Mesendoderm (in vitro differentiated cells): ENCODE data around the gene VSNL1.

Source experiments
- DNase-seq: peaks from one replicate; pipeline ENCODE4 v3.0.0; 2013
- H2AK5ac ChIP-seq: 2 replicates; pipeline ENCODE4 v1.6.1; 2013; ENCODE audit warnings: low read length, inconsistent platforms
- H2BK120ac ChIP-seq: 2 replicates; pipeline ENCODE4 v1.6.1; 2013; ENCODE audit warnings: low read depth, mild to moderate bottlenecking, low read length, moderate library complexity, mixed read lengths
- H2BK15ac ChIP-seq: replicated peaks from 2 replicates; pipeline ENCODE4 v1.6.1; 2013; ENCODE audit warnings: low read depth, mild to moderate bottlenecking, moderate library complexity
- H2BK5ac ChIP-seq: 2 replicates; pipeline ENCODE4 v1.6.1; 2013; ENCODE audit warnings: low read length, inconsistent platforms
- H3K18ac ChIP-seq: 2 replicates; pipeline ENCODE4 v1.6.1; 2013; ENCODE audit warnings: mild to moderate bottlenecking, low read length, mixed read lengths
- H3K23ac ChIP-seq: one replicate; pipeline ENCODE4 v1.6.1; 2013; ENCODE audit warnings: low read length
- H3K27ac ChIP-seq: 2 replicates; pipeline ENCODE4 v1.5.1; 2013; ENCODE audit warnings: low read depth, mild to moderate bottlenecking, inconsistent platforms, low read length, moderate library complexity
- H3K27me3 ChIP-seq: 2 replicates; pipeline ENCODE4 v1.6.1; 2013; ENCODE audit warnings: low read length, control low read depth, mild to moderate bottlenecking, inconsistent platforms; ENCODE audit not compliant: insufficient read depth, poor library complexity
- H3K36me3 ChIP-seq: 2 replicates; pipeline ENCODE4 v1.6.1; 2013; ENCODE audit warnings: low read length, inconsistent platforms; ENCODE audit not compliant: control insufficient read depth, insufficient read depth
- H3K4ac ChIP-seq: one replicate; pipeline ENCODE4 v1.6.1; 2013; ENCODE audit warnings: low read depth, mild to moderate bottlenecking, low read length, moderate library complexity
- H3K4me1 ChIP-seq: 2 replicates; pipeline ENCODE4 v1.6.1; 2013; ENCODE audit warnings: low read depth, low read length, inconsistent platforms; ENCODE audit not compliant: control insufficient read depth
- H3K4me2 ChIP-seq: 2 replicates; pipeline ENCODE4 v1.6.1; 2013; ENCODE audit warnings: low read length
- H3K4me3 ChIP-seq: 2 replicates; pipeline ENCODE4 v1.5.1; 2013; ENCODE audit warnings: mild to moderate bottlenecking, low read length
- H3K56ac ChIP-seq: one replicate; pipeline ENCODE4 v1.6.1; 2013; ENCODE audit warnings: low read length
- H3K79me1 ChIP-seq: 2 replicates; pipeline ENCODE4 v1.6.1; 2013; ENCODE audit warnings: low read length, inconsistent platforms
- H3K79me2 ChIP-seq: 2 replicates; pipeline ENCODE4 v1.6.1; 2013; ENCODE audit warnings: mild to moderate bottlenecking, low read length; ENCODE audit not compliant: control insufficient read depth, insufficient read depth
- H3K9ac ChIP-seq: 2 replicates; pipeline ENCODE4 v1.6.1; 2013; ENCODE audit warnings: low read length, inconsistent platforms
- H4K5ac ChIP-seq: one replicate; pipeline ENCODE4 v1.6.1; 2013; ENCODE audit warnings: low read length
- H4K8ac ChIP-seq: one replicate; pipeline ENCODE4 v1.6.1; 2013; ENCODE audit warnings: low read depth, mild to moderate bottlenecking, control low read depth, low read length, moderate library complexity
- WGBS: extraction: QIAGEN DNeasy Blood & Tissue Kit; methylation state at CpG from one replicate; pipeline ENCODE4 v1.1.7; 2013; ENCODE audit warnings: low lambda C conversion rate, missing lambda C conversion rate; ENCODE audit not compliant: insufficient coverage; ENCODE audit errors: extremely low coverage; 5-methylcytosine and 5-hydroxymethylcytosine counted together

Gene VSNL1

DNA sequence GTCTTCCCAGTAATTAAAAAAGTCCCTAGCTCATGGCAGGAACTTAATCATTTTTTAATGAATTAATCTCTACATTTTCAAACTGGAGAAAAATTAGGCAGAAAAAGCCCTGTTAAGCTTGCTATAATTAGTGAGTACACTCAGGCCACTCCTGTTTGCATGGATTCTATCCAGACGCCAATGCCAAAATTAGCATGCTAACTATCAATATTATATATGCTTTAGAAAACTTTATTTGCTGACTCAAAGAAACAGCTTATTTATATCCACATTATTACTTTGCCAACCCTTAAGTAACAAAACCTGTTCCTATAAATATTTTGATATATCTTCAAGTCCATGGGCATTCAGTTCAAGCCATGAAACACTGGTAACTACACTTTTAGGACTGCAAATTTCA lies 122.2 kb downstream of the VSNL1 start:
- no peak overlapping the region for H3K4me3 ChIP-seq
- H3K4ac ChIP-seq = no peak overlapping the region
- H2AK5ac ChIP-seq = no peak overlapping the region
- no peak overlapping the region for H2BK5ac ChIP-seq
- H3K79me1 ChIP-seq = no peaks in the 10 kb centered on the region
- no peak overlapping the region for H3K23ac ChIP-seq
- H3K79me2 ChIP-seq = no peaks in the 10 kb centered on the region
- no peaks in the 10 kb centered on the region for H3K27me3 ChIP-seq
- no peak overlapping the region for H2BK15ac ChIP-seq
- no peak overlapping the region for H2BK120ac ChIP-seq
- H3K4me2 ChIP-seq = no peak overlapping the region
- H4K5ac ChIP-seq = no peak overlapping the region
- no peak for DNase-seq
- H3K4me1 ChIP-seq = no peaks in the 10 kb centered on the region
- H3K27ac ChIP-seq = no peak overlapping the region
- H3K9ac ChIP-seq = no peak overlapping the region
- H3K36me3 ChIP-seq = no peaks in the 10 kb centered on the region
- H3K18ac ChIP-seq = no peak overlapping the region
- no peak overlapping the region for H3K56ac ChIP-seq
- WGBS = no CpG with 5 or more reads among the region's 1 CpG
- H4K8ac ChIP-seq = no peak overlapping the region

DNA sequence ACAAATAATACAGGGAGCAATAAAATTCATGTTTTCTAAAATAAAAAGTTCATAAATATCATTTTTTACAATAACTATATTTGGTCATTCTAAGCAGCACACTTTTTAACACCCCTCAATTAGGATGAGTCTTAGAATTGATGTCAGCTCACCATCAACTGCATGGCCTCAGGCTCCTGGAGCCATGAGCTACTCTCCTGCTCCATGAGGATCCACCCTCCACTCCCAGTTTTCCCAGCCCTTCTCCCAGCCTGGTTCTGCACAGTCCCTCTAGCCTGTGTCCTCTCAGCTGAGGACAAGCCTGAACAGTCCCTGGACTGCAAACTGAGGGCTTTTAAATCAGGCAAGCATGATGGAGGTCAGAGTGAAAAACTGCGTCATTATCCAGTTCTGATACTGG lies 124.0 kb downstream of the VSNL1 start:
- Histone ChIP-seq H3K18ac (no peak overlapping the region), H2BK15ac (no peak overlapping the region), H2BK120ac (no peak overlapping the region), H3K27ac (no peak overlapping the region), H4K8ac (no peak overlapping the region), H3K4me2 (no peak overlapping the region), H3K79me2 (no peaks in the 10 kb centered on the region), H3K56ac (no peak overlapping the region), H3K4me3 (no peak overlapping the region), H3K36me3 (peaks cover 1% of the 10 kb centered on the region), H2AK5ac (no peak overlapping the region), H3K27me3 (no peaks in the 10 kb centered on the region), H4K5ac (no peak overlapping the region), H3K9ac (no peak overlapping the region), H3K4ac (no peak overlapping the region), H3K23ac (no peak overlapping the region), H2BK5ac (no peak overlapping the region), H3K79me1 (no peaks in the 10 kb centered on the region), H3K4me1 (no peaks in the 10 kb centered on the region)
- no CpG with 5 or more reads among the region's 1 CpG for WGBS
- DNase-seq = no peak

GRCh38 chr2:17667898-17668297 lies 127.4 kb downstream of the VSNL1 start:
- H3K4me1 ChIP-seq = no peaks in the 10 kb centered on the region
- H3K79me2 ChIP-seq = no peaks in the 10 kb centered on the region
- DNase-seq = no peak
- no peak overlapping the region for H4K8ac ChIP-seq
- H2BK120ac ChIP-seq = no peak overlapping the region
- H3K79me1 ChIP-seq = no peaks in the 10 kb centered on the region
- no peak overlapping the region for H3K4me2 ChIP-seq
- H3K18ac ChIP-seq = no peak overlapping the region
- H3K9ac ChIP-seq = no peak overlapping the region
- H3K56ac ChIP-seq = no peak overlapping the region
- no CpG with 5 or more reads among the region's 1 CpG for WGBS
- no peak overlapping the region for H4K5ac ChIP-seq
- no peak overlapping the region for H3K4ac ChIP-seq
- H2BK15ac ChIP-seq = no peak overlapping the region
- H2AK5ac ChIP-seq = no peak overlapping the region
- H3K36me3 ChIP-seq = peaks cover 1% of the 10 kb centered on the region
- H3K4me3 ChIP-seq = no peak overlapping the region
- no peak overlapping the region for H2BK5ac ChIP-seq
- no peak overlapping the region for H3K23ac ChIP-seq
- no peak overlapping the region for H3K27ac ChIP-seq
- H3K27me3 ChIP-seq = no peaks in the 10 kb centered on the region

DNA sequence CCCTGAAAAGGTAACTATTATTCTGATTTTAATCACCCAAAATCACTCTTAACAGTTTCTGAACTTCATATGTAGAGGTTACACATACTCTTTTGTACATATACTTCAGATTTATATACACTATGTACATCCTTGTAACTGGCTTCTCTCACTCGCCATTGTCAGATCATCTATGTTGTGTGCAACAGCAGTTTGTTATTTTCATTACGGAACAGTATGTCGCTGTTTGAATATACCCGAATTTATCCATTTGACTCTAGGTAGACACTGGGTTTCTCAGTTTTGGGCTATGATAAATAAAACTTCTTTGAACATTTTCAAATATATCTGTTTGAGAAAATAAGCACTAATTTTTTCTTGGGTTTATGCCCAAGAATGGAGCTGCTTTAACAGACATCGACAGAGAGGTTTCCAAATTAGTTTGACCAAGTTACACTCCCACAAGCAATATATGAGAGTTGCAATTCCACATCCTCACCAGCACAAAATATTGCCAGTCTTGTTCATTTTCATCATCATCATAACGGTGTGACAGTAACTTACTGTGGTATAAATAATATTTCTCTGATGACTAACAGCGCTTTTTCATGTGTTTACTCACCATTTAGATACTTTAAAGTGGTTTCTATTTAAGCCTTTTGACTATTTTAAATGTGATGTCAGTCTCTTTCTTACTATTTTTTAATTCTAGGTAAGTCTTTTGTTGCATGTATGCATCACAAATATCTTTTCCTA lies 132.3 kb downstream of the VSNL1 start:
- no peak overlapping the region for H2BK5ac ChIP-seq

GRCh38 chr2:17674817-17675216 lies 134.3 kb downstream of the VSNL1 start:
- no peak overlapping the region for H3K9ac ChIP-seq
- no peak overlapping the region for H4K8ac ChIP-seq
- no peak overlapping the region for H4K5ac ChIP-seq
- H3K4me1 ChIP-seq = no peaks in the 10 kb centered on the region
- H3K27me3 ChIP-seq = no peaks in the 10 kb centered on the region
- H3K36me3 ChIP-seq = no peaks in the 10 kb centered on the region
- no peak overlapping the region for H3K27ac ChIP-seq
- H2BK120ac ChIP-seq = no peak overlapping the region
- no peaks in the 10 kb centered on the region for H3K79me1 ChIP-seq
- no peaks in the 10 kb centered on the region for H3K79me2 ChIP-seq
- H2AK5ac ChIP-seq = no peak overlapping the region
- H3K4ac ChIP-seq = no peak overlapping the region
- no peak overlapping the region for H3K4me3 ChIP-seq
- no peak overlapping the region for H3K4me2 ChIP-seq
- H3K56ac ChIP-seq = no peak overlapping the region
- no peak overlapping the region for H2BK15ac ChIP-seq
- H3K18ac ChIP-seq = no peak overlapping the region
- no peak overlapping the region for H3K23ac ChIP-seq
- DNase-seq = no peak
- no peak overlapping the region for H2BK5ac ChIP-seq

More for the DNA sequence above, 132.3 kb downstream of the VSNL1 start:
- Histone ChIP-seq H3K79me1 (no peaks in the 10 kb centered on the region), H3K4me1 (no peaks in the 10 kb centered on the region), H2BK15ac (no peak overlapping the region), H3K4ac (no peak overlapping the region), H2AK5ac (no peak overlapping the region), H3K9ac (no peak overlapping the region), H4K5ac (no peak overlapping the region), H3K23ac (no peak overlapping the region), H3K56ac (no peak overlapping the region), H4K8ac (no peak overlapping the region), H3K18ac (no peak overlapping the region), H3K79me2 (no peaks in the 10 kb centered on the region), H3K36me3 (peaks cover 1% of the 10 kb centered on the region), H2BK120ac (no peak overlapping the region), H3K4me3 (no peak overlapping the region), H3K27ac (no peak overlapping the region), H3K27me3 (no peaks in the 10 kb centered on the region), H3K4me2 (no peak overlapping the region)
- no CpG with 5 or more reads among the region's 7 CpGs for WGBS
- no peak for DNase-seq

DNA sequence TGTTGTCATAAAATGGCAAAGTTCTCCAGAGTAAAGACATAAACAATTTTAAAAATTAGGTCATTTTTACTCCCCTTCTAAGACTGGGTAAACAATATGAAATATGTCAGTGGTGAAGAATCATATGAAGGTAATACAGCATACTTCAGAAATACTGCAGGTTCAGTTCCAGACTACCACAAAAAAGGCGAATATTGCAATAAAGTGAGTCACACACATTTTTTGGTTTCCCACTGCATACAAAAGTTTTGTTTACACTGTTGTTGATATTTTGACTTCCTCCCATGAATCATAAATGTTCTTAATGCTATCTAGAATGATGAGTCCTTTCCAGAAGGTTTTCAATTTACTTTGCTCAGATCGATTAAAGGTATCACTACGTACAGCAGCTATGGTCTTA lies 139.6 kb downstream of the VSNL1 start:
- no peaks in the 10 kb centered on the region for H3K79me1 ChIP-seq
- no peak overlapping the region for H3K4me2 ChIP-seq
- no peak overlapping the region for H3K23ac ChIP-seq
- no peak overlapping the region for H2BK15ac ChIP-seq
- no peak overlapping the region for H2BK5ac ChIP-seq
- H3K79me2 ChIP-seq = no peaks in the 10 kb centered on the region
- WGBS = no CpG with 5 or more reads among the region's 3 CpGs
- no peak overlapping the region for H3K56ac ChIP-seq
- no peak overlapping the region for H2BK120ac ChIP-seq
- no peak overlapping the region for H3K4ac ChIP-seq
- no peak overlapping the region for H2AK5ac ChIP-seq
- no peaks in the 10 kb centered on the region for H3K4me1 ChIP-seq
- no peak overlapping the region for H3K4me3 ChIP-seq
- no peak overlapping the region for H4K8ac ChIP-seq
- H3K27ac ChIP-seq = no peak overlapping the region
- DNase-seq = no peak
- H3K18ac ChIP-seq = no peak overlapping the region
- no peak overlapping the region for H3K9ac ChIP-seq
- no peaks in the 10 kb centered on the region for H3K36me3 ChIP-seq
- H3K27me3 ChIP-seq = no peaks in the 10 kb centered on the region
- no peak overlapping the region for H4K5ac ChIP-seq
